OCI-LY1 (cell line): ENCODE results near the gene CARD11.

Experiments
- EZH2 ChIP-seq: fragments of 200-600 bp; sonication (generic), shearing (Covaris generic); IDR thresholded peaks from 2 replicates; pipeline ENCODE4 v1.8.0; 2017; ENCODE audit warnings: borderline replicate concordance, mixed run types, mild to moderate bottlenecking, antibody characterized with exemption, low read length, moderate library complexity, mixed read lengths
- TF ChIP-seq, protein P1 (sequence below): fragments of 200-600 bp; sonication (generic), shearing (Covaris generic); IDR thresholded peaks from 2 replicates; pipeline ENCODE4 v1.5.1; 2017; ENCODE audit warnings: mild to moderate bottlenecking, antibody characterized with exemption, low read length, moderate library complexity, mixed read lengths

DNA sequence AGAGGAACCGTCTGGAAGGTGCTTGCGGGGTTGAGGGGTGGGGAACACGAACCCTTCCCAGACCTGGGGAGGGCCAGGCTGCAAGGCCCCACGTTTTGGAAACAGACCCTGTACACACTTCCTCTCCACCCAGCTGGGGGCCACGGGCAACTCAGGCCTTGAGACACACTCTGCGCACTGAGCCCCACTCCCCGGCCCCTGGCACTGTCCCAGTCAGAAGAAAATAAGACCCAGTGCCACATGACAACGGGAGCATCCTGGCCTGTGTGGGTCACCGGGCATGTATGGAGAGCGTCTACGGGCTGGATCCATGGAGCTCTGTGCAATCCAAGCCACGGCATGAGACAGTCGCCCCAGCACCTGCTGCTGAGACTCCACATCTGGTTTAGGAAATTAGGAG is 63.7 kb downstream of the CARD11 start:
- no peak for TF ChIP-seq EZH2
- TF ChIP-seq, protein P1, sequence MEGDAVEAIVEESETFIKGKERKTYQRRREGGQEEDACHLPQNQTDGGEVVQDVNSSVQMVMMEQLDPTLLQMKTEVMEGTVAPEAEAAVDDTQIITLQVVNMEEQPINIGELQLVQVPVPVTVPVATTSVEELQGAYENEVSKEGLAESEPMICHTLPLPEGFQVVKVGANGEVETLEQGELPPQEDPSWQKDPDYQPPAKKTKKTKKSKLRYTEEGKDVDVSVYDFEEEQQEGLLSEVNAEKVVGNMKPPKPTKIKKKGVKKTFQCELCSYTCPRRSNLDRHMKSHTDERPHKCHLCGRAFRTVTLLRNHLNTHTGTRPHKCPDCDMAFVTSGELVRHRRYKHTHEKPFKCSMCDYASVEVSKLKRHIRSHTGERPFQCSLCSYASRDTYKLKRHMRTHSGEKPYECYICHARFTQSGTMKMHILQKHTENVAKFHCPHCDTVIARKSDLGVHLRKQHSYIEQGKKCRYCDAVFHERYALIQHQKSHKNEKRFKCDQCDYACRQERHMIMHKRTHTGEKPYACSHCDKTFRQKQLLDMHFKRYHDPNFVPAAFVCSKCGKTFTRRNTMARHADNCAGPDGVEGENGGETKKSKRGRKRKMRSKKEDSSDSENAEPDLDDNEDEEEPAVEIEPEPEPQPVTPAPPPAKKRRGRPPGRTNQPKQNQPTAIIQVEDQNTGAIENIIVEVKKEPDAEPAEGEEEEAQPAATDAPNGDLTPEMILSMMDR: no peak
